ENCODE data around the gene DLGAP4. TPM values are rescaled to one million over a fixed set of nuclear protein-coding genes. Genes with fewer than 3 reads are reported as not detected.
A peak's percentile ranks its signal among the peaks of the same experiment; 100 is the strongest.

The DLGAP4 gene
- total RNA-seq, 1 experiment from 2014 or later, result 80.3 TPM

DNA sequence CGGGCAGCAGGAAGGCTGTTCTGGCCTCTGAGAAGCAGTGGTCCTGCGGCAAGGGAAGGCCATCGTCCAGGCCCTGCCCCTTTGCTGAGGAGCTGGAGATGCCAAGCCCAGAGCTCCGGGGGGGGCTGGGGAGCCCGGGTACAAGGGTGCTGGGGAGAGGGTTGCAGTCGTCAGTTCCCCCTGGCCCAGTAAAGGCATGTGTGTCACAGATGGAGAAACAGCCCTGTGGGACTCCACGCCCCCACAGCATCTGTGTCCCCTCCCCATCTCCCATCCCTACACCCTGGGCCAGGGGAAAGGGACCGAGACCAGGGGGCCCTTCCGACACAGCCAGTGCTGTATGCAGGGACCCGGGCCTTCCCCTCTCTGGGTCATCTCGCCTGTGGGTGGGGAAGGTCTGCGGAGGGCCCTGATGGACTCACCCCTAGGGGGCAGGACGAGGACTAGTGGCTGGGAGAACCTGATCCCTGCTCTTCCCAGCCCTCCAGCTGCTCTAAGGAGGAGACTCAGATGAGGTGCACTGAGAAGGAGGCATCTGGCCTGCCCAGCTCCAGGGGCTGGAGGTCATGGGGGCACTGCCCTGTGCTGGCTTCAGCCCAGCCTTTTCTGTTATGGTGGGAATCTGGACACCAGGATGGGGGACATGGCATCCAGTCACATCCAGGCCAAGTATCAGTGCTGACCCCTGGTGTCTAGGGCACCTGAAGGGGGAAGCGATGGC lies 235.8 kb downstream of the DLGAP4 start:
- TF ChIP-seq, protein P1, sequence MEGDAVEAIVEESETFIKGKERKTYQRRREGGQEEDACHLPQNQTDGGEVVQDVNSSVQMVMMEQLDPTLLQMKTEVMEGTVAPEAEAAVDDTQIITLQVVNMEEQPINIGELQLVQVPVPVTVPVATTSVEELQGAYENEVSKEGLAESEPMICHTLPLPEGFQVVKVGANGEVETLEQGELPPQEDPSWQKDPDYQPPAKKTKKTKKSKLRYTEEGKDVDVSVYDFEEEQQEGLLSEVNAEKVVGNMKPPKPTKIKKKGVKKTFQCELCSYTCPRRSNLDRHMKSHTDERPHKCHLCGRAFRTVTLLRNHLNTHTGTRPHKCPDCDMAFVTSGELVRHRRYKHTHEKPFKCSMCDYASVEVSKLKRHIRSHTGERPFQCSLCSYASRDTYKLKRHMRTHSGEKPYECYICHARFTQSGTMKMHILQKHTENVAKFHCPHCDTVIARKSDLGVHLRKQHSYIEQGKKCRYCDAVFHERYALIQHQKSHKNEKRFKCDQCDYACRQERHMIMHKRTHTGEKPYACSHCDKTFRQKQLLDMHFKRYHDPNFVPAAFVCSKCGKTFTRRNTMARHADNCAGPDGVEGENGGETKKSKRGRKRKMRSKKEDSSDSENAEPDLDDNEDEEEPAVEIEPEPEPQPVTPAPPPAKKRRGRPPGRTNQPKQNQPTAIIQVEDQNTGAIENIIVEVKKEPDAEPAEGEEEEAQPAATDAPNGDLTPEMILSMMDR (IDR thresholded peaks at IDR 0.05; ENCODE audit: unreplicated experiment), result no peak
- no peaks in the 10 kb centered on the region for H3K27me3 Mint-ChIP-seq (ENCODE audit: insufficient read depth, unreplicated experiment)
- POLR2A ChIA-PET, result no interaction called here
- DNase-seq (ENCODE audit: unreplicated experiment), result peak; percentile 17
- H3K36me3 Mint-ChIP-seq (ENCODE audit: insufficient read depth, unreplicated experiment), result peaks cover 8% of the 10 kb centered on the region
- no TSS peak for BruUV-seq (replicated peaks)
- CTCF ChIA-PET, result interaction anchor here (0.6 to 1.1 kb wide), 5 partner anchors 11 to 1655 kb away, joined by 3 to 12 read pairs (median 4); no protein-coding TSS in a partner anchor
- H3K4me1 Mint-ChIP-seq (ENCODE audit: insufficient read depth, unreplicated experiment), result peaks cover 8% of the 10 kb centered on the region
- intact Hi-C loops (cut with micrococcal nuclease), result no loop called here
- no peaks in the 10 kb centered on the region for H3K9me3 Mint-ChIP-seq (ENCODE audit: unreplicated experiment)
- peak overlapping the region; percentile 61 for H3K27ac Mint-ChIP-seq (ENCODE audit: low read depth, unreplicated experiment)
- no peak overlapping the region for H3K4me3 Mint-ChIP-seq (ENCODE audit: unreplicated experiment)

DNA sequence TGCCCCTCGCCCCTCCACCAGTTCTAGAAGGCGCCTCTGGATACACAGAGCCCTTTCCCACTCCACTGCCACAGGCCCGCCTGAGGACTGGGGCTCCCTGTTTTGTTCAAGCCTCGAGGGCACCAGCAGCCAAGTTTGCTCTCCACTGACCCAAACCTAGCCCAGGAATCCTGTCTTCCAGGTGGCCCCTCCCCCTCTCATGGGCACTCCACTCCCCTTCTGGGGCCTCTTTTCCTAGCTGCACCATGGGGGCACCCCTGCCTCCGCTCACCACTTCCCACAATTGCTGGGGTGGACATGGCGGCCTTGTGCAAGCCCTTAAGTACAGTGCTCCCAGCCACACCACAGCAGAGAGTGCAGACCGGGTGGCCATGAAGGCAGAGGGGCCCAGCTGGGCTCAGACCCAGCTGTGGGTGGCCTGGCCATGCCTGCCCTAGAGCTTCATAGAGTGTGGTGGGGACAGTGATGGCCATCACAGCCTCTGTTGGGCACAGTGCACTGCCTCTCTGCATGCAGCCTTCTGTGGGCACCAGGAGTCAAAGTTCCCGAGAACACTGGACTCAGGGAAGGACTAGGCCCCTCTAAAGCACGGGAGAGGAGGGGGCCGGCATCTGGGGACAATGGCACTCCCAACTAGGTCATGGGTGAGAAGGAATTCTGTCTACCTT lies 236.5 kb downstream of the DLGAP4 start:
- Mint-ChIP-seq H3K36me3 (ENCODE audit: insufficient read depth, unreplicated experiment) (peaks cover 8% of the 10 kb centered on the region), H3K9me3 (ENCODE audit: unreplicated experiment) (no peaks in the 10 kb centered on the region), H3K4me3 (ENCODE audit: unreplicated experiment) (no peak overlapping the region), H3K27ac (ENCODE audit: low read depth, unreplicated experiment) (no peak overlapping the region), H3K27me3 (ENCODE audit: insufficient read depth, unreplicated experiment) (no peaks in the 10 kb centered on the region), H3K4me1 (ENCODE audit: insufficient read depth, unreplicated experiment) (peaks cover 8% of the 10 kb centered on the region)
- POLR2A ChIA-PET, result interaction anchor here (1.9 kb wide), 1 partner anchor 63 kb away, joined by 7 read pairs; the partner anchor contains the start of gene RAB5IF
- no peak for DNase-seq (ENCODE audit: unreplicated experiment)
- CTCF ChIA-PET, result interaction anchor here (0.6 to 1.3 kb wide), 4 partner anchors 11 to 104 kb away, joined by 3 to 12 read pairs (median 4); no protein-coding TSS in a partner anchor
- no TSS peak for BruUV-seq (replicated peaks)
- intact Hi-C loops (cut with micrococcal nuclease), result no loop called here
- TF ChIP-seq, protein P1 (IDR thresholded peaks at IDR 0.05; ENCODE audit: unreplicated experiment), result no peak

DNA sequence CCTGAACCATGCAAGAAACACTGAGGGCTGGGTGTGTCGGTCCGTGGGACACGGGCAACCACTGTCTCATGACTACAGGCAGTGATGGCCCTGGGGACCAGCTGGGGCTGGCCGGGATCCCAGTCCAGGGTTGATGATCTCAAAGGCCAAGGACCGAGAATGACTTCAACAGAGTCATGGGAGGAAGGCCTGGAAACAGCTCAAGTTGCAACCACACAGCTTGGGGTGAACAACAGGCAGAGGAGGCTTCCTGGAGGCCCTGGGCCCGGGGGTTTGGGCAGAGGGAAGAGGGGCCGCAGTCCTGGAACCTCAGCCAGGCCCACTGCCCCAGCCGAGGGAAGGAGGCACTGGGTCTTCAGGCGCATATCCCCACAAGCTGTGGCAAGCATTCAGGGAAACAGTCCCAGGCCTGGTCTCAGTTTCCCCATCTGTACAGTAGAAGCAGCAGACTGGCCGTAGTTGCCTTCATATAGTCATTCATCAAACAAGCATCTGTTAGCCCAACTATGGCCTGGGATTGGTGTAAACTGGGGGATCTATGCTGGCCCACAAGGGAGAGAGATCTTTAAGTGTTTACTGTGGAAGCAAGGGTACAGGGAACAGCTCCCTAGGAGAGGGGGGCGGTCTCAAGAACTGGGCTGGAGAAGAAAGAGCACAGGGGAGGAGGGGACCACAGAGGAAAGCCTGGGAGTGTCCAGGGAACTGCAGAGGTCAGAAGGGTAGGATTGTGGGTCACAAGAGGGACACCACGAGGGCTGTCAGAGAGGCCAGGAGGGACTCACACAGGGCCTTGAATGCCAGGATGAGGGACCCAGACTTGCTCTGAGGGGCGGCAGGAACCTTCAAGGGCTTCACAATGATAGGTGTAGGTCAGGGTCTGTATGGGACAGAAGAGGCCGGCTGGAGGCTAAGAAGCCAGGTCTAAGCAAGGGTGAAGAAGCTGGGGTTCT lies 237.3 kb downstream of the DLGAP4 start:
- Mint-ChIP-seq H3K4me1 (ENCODE audit: insufficient read depth, unreplicated experiment) (peaks cover 8% of the 10 kb centered on the region), H3K27me3 (ENCODE audit: insufficient read depth, unreplicated experiment) (no peaks in the 10 kb centered on the region), H3K4me3 (ENCODE audit: unreplicated experiment) (no peak overlapping the region), H3K36me3 (ENCODE audit: insufficient read depth, unreplicated experiment) (peaks cover 8% of the 10 kb centered on the region), H3K9me3 (ENCODE audit: unreplicated experiment) (no peaks in the 10 kb centered on the region), H3K27ac (ENCODE audit: low read depth, unreplicated experiment) (no peak overlapping the region)
- POLR2A ChIA-PET, result interaction anchor here (0.6 to 2.3 kb wide), 5 partner anchors 51 to 78 kb away, joined by 3 to 8 read pairs (median 3); partner anchors contain the start of gene RAB5IF
- BruUV-seq (replicated peaks), result no TSS peak
- DNase-seq (ENCODE audit: unreplicated experiment), result peak; percentile 22
- CTCF ChIA-PET, result interaction anchor here (1.1 to 1.5 kb wide), 3 partner anchors 61 to 265 kb away, joined by 3 to 6 read pairs (median 5); no protein-coding TSS in a partner anchor
- intact Hi-C loops (cut with micrococcal nuclease), result no loop called here
- TF ChIP-seq, protein P1 (IDR thresholded peaks at IDR 0.05; ENCODE audit: unreplicated experiment), result no peak
